Melanocyte of skin (primary cell): ENCODE data around the gene RNASE3. TPM values are rescaled to one million over a fixed set of nuclear protein-coding genes. Genes with fewer than 3 reads are reported as not detected.

ENCODE experiments used
- total RNA-seq, 2 donors: library from RNA; depleted of rRNA; stranded (reverse); fragments of >200 nt; gene quantifications; 2 replicates each; pipeline ENCODE4 v1.2.3, GENCODE V29; 2012

RNASE3 gene
- not detected for total RNA-seq

GRCh38 chr14:20891126-20891825 is at the start of gene RNASE3:
TSS of gene RNASE3 (plus strand) at chr14:20891385. CDS start at chr14:20891687, 302 bp downstream.

Other genes starting within 250 kb of the RNASE3 start
- not detected for gene OR6S1, start 249.7 kb upstream of the RNASE3 start, total RNA-seq
- 1 to 10 TPM; 4.3 to 8.3 TPM for gene RNASE4, start 206.8 kb upstream of the RNASE3 start, total RNA-seq
- 1 to 10 TPM; 6.9 to 7.0 TPM for gene ANG, start 202.6 kb upstream of the RNASE3 start, total RNA-seq
- gene EDDM3A, start 145.5 kb upstream of the RNASE3 start, total RNA-seq = not detected
- gene EDDM3B, start 123.0 kb upstream of the RNASE3 start, total RNA-seq = not detected
- gene RNASE6, start 110.1 kb upstream of the RNASE3 start, total RNA-seq = not detected
- gene RNASE1, start 88.5 kb upstream of the RNASE3 start, total RNA-seq = not detected
- gene RNASE2, start 64.1 kb downstream of the RNASE3 start, total RNA-seq = not detected
- 10 to 100 TPM; 47.8 to 67.6 TPM for gene METTL17, start 98.6 kb downstream of the RNASE3 start, total RNA-seq
- gene SLC39A2, start 107.9 kb downstream of the RNASE3 start, total RNA-seq = not detected
- gene NDRG2, start 133.7 kb downstream of the RNASE3 start, total RNA-seq = 1 to 10 TPM; 2.3 to 8.9 TPM
- gene TPPP2, start 138.8 kb downstream of the RNASE3 start, total RNA-seq = not detected
- under 1 TPM in 1 of 2 donors, not detected in 1; under 0.01 TPM for gene RNASE13, start 143.4 kb downstream of the RNASE3 start, total RNA-seq
- gene RNASE7, start 151.0 kb downstream of the RNASE3 start, total RNA-seq = not detected
- not detected for gene RNASE8, start 166.4 kb downstream of the RNASE3 start, total RNA-seq
- gene ARHGEF40, start 178.9 kb downstream of the RNASE3 start, total RNA-seq = 100 to 1,000 TPM in 1 of 2 donors, 10 to 100 TPM in 1; 47.6 to 209 TPM
- 10 to 100 TPM in 1 of 2 donors, 1 to 10 TPM in 1; 9.3 to 17.6 TPM for gene ZNF219, start 207.3 kb downstream of the RNASE3 start, total RNA-seq
- under 1 TPM; under 0.01 to 1.00 TPM for gene TMEM253, start 209.7 kb downstream of the RNASE3 start, total RNA-seq